Keratinocyte (primary cell): ENCODE data around the gene SH2D4B. TPM values are rescaled to one million over a fixed set of nuclear protein-coding genes. Genes with fewer than 3 reads are reported as not detected.

Source experiments
- DNase-seq: peaks from one replicate; pipeline ENCODE4 v3.0.0-alpha.2; 2011; ENCODE audit warnings: low read depth, missing footprints, low spot score
- FAIRE-seq: peaks from 2 replicates; lab custom pipeline; 2011; peaks lifted over from hg19 to GRCh38; lab: Jason Lieb, UNC
- H2AFZ ChIP-seq: 2 replicates; pipeline ENCODE4 v1.6.0; 2012; ENCODE audit warnings: low read length, control low read depth, inconsistent platforms; ENCODE audit not compliant: control insufficient read depth
- H3K27ac ChIP-seq: 2 replicates; pipeline ENCODE4 v1.5.1; 2011; ENCODE audit warnings: low read length; ENCODE audit not compliant: control insufficient read depth, insufficient read depth
- H3K27me3 ChIP-seq: 3 replicates; pipeline ENCODE4 v1.6.0; 2011; ENCODE audit warnings: low read length; ENCODE audit not compliant: control insufficient read depth, insufficient read depth; ENCODE audit errors: extremely low read depth
- H3K36me3 ChIP-seq, 2 experiments: 2 replicates in 1 of 2; 3 replicates in 1 of 2; pipeline ENCODE4 v1.5.1; 2011; ENCODE audit warnings: low read length in 2 of 2, mild to moderate bottlenecking in 1 of 2; ENCODE audit not compliant: control insufficient read depth in 2 of 2, insufficient read depth in 2 of 2; ENCODE audit errors: extremely low read depth in 1 of 2
- H3K4me1 ChIP-seq: 3 replicates; pipeline ENCODE4 v1.5.1; 2011; ENCODE audit warnings: low read length; ENCODE audit not compliant: control insufficient read depth, insufficient read depth; ENCODE audit errors: extremely low read depth
- H3K4me2 ChIP-seq: 3 replicates; pipeline ENCODE4 v1.6.0; 2011; ENCODE audit warnings: low read depth, low read length; ENCODE audit not compliant: control insufficient read depth, insufficient read depth; ENCODE audit errors: extremely low read depth
- H3K4me3 ChIP-seq, 3 experiments: fragments of 200-600 bp in 1 of 3; sonication (generic) in 1 of 3; 2 replicates in 2 of 3; 3 replicates in 1 of 3; pipeline ENCODE4 v1.5.1; 2011 to 2016; ENCODE audit warnings: low read length in 3 of 3, mild to moderate bottlenecking in 3 of 3, control low read depth in 2 of 3, inconsistent platforms in 1 of 3, low read depth in 1 of 3, mixed read lengths in 1 of 3, mixed run types in 1 of 3, moderate library complexity in 1 of 3; ENCODE audit not compliant: control insufficient read depth in 2 of 3, insufficient read depth in 2 of 3; ENCODE audit errors: extremely low read depth in 1 of 3
- H3K79me2 ChIP-seq: 2 replicates; pipeline ENCODE4 v1.6.0; 2012; ENCODE audit warnings: low read length; ENCODE audit not compliant: control insufficient read depth, insufficient read depth
- H3K9ac ChIP-seq: 3 replicates; pipeline ENCODE4 v1.6.0; 2011; ENCODE audit warnings: low read length; ENCODE audit not compliant: control insufficient read depth, insufficient read depth; ENCODE audit errors: extremely low read depth
- H3K9me1 ChIP-seq: 3 replicates; pipeline ENCODE4 v1.6.0; 2011; ENCODE audit warnings: low read length; ENCODE audit not compliant: control insufficient read depth, insufficient read depth; ENCODE audit errors: extremely low read depth
- H3K9me3 ChIP-seq: 2 replicates; pipeline ENCODE4 v1.5.1; 2012; ENCODE audit warnings: low read depth, low read length; ENCODE audit not compliant: control insufficient read depth
- H4K20me1 ChIP-seq: 3 replicates; pipeline ENCODE4 v1.6.0; 2011; ENCODE audit warnings: low read length; ENCODE audit not compliant: control insufficient read depth, insufficient read depth; ENCODE audit errors: extremely low read depth
- CTCF ChIP-seq, 3 experiments: IDR thresholded peaks in 1 of 3; conservative IDR thresholded peaks in 1 of 3; optimal IDR thresholded peaks in 1 of 3; 2 replicates in 2 of 3; 3 replicates in 1 of 3; pipeline versions ENCODE3 to v1.5.1; 2011; ENCODE audit warnings: low read length in 3 of 3, mild to moderate bottlenecking in 3 of 3, moderate library complexity in 2 of 3, control low read depth in 1 of 3, inconsistent platforms in 1 of 3; ENCODE audit not compliant: insufficient read depth in 2 of 3; ENCODE audit errors: extremely low read depth in 1 of 3
- EZH2 ChIP-seq: IDR thresholded peaks from one replicate; pipeline ENCODE4 v1.6.1; 2012; ENCODE audit warnings: inconsistent platforms, mild to moderate bottlenecking, low read length, moderate library complexity
- dilution Hi-C: fragments of 300-500 bp; cut with MboI; formaldehyde crosslinking; loops from one replicate; pipeline ENCODE4 v1.7.0; 2020; ENCODE audit warnings: low sequenced_read_pairs; ENCODE audit not compliant: extremely low pct_ligation_motif_present
- polyA plus RNA-seq, 5 experiments: library from polyadenylated mRNA; depleted of rRNA in 3 of 5; stranded (reverse) in 3 of 5; stranded (forward) in 1 of 5; unstranded in 1 of 5; fragments of >200 nt; gene quantifications; 1 replicate in 1 of 5; 2 replicates in 3 of 5; 3 replicates in 1 of 5; pipeline versions ENCODE4 v1.2.1 to v1.2.3, GENCODE V29; 2011 to 2012; ENCODE audit warnings: missing spikeins in 2 of 5, low read depth in 1 of 5, low replicate concordance in 1 of 5

Gene SH2D4B
- polyA plus RNA-seq, 1 donor (not counting 4 experiments of a cell fraction or from before 2014, with no cell fraction given) = 0.22 TPM

GRCh38 chr10:80694930-80695329 is 157.2 kb downstream of the SH2D4B start:
- H3K9me1 ChIP-seq = no peaks in the 10 kb centered on the region
- H3K4me1 ChIP-seq = no peaks in the 10 kb centered on the region
- H4K20me1 ChIP-seq = no peaks in the 10 kb centered on the region
- H2AFZ ChIP-seq = no peak overlapping the region
- no peaks in the 10 kb centered on the region for H3K79me2 ChIP-seq
- no peaks in the 10 kb centered on the region for H3K9me3 ChIP-seq
- no peak overlapping the region for H3K4me3 ChIP-seq
- H3K27me3 ChIP-seq = no peaks in the 10 kb centered on the region
- FAIRE-seq (no peak), DNase-seq (no peak)
- H3K9ac ChIP-seq = no peak overlapping the region
- TF ChIP-seq EZH2 (no peak), CTCF (optimal IDR thresholded peaks at IDR 0.05 in 1 of 3, IDR thresholded peaks at IDR 0.05 in 1 of 3, conservative IDR thresholded peaks at IDR 0.05 in 1 of 3; ENCODE audit: extremely low read depth in 1 of 3, insufficient read depth in 2 of 3, low read length in 3 of 3) (peak in 1 of 3 experiments; percentile 41)
- no peak overlapping the region for H3K27ac ChIP-seq
- no peak overlapping the region for H3K4me2 ChIP-seq
- dilution Hi-C loops = no loop called here
- no peaks in the 10 kb centered on the region for H3K36me3 ChIP-seq

Other genes starting within 250 kb of the SH2D4B start
- 0.37 to 1.5 TPM (median 0.69 TPM) in 3 replicates for gene MAT1A, start 248.2 kb upstream of the SH2D4B start, polyA plus RNA-seq
- not detected in 3 replicates for gene DYDC1, start 181.1 kb upstream of the SH2D4B start, polyA plus RNA-seq
- gene DYDC2, start 181.1 kb upstream of the SH2D4B start, polyA plus RNA-seq = not detected in 3 replicates
- 50.2 to 71.6 TPM (median 53.3 TPM) in 3 replicates for gene PRXL2A, start 129.4 kb upstream of the SH2D4B start, polyA plus RNA-seq
- gene TSPAN14, start 83.6 kb upstream of the SH2D4B start, polyA plus RNA-seq = 71.1 to 191 TPM (median 87.0 TPM) in 3 replicates